SK-N-SH treated with all-trans-retinoic acid at 6 μM for 48 hours (cell line): ENCODE measurements around the gene TMEM107.

Experiments used
- ATAC-seq: fragments of 200-7000 bp; cut with Tn5 transposase; 3 replicates; pipeline ENCODE4 v1.9.1; 2020; ENCODE audit warnings: mild to moderate bottlenecking, moderate library complexity
- ARNTL ChIP-seq: fragments of 450-650 bp; formaldehyde crosslinking; IDR thresholded peaks from 2 replicates; pipeline ENCODE4 v1.5.0; 2020; ENCODE audit warnings: low read depth, mild to moderate bottlenecking, moderate library complexity, borderline replicate concordance
- BACH2 ChIP-seq: fragments of 250-450 bp; sonication (Bioruptor Pico); IDR thresholded peaks from 2 replicates; pipeline ENCODE4 v1.9.0; 2021; ENCODE audit warnings: mild to moderate bottlenecking, borderline replicate concordance
- CSDC2 ChIP-seq: fragments of 250-450 bp; sonication (Bioruptor Pico); IDR thresholded peaks from 2 replicates; pipeline ENCODE4 v1.5.0; 2020; ENCODE audit warnings: mild to moderate bottlenecking, moderate library complexity
- CSRNP3 ChIP-seq: fragments of 250-450 bp; sonication (Bioruptor Pico); IDR thresholded peaks from 2 replicates; pipeline ENCODE4 v1.5.1; 2021; ENCODE audit warnings: mild to moderate bottlenecking, moderate library complexity
- ESRRG ChIP-seq: fragments of 250-450 bp; sonication (Bioruptor Pico); IDR thresholded peaks from 2 replicates; pipeline ENCODE4 v1.6.1; 2021; ENCODE audit warnings: mild to moderate bottlenecking
- ISL1 ChIP-seq: fragments of 250-450 bp; sonication (Bioruptor Pico); IDR thresholded peaks from 2 replicates; pipeline ENCODE4 v2.1.2; 2022; ENCODE audit warnings: mild to moderate bottlenecking, moderate library complexity
- OSR1 ChIP-seq: fragments of 250-450 bp; sonication (Bioruptor Pico); IDR thresholded peaks from 2 replicates; pipeline ENCODE4 v1.8.0; 2022; ENCODE audit warnings: moderate library complexity, mild to moderate bottlenecking, inconsistent platforms
- PPARA ChIP-seq: fragments of 250-450 bp; sonication (Bioruptor Pico); IDR thresholded peaks from 2 replicates; pipeline ENCODE4 v1.5.0; 2020; ENCODE audit warnings: mild to moderate bottlenecking, borderline replicate concordance
- RARB ChIP-seq: fragments of 250-450 bp; sonication (Bioruptor Pico); IDR thresholded peaks from 2 replicates; pipeline ENCODE4 v1.8.0; 2021; ENCODE audit warnings: mild to moderate bottlenecking, moderate library complexity
- SNAI2 ChIP-seq: fragments of 250-450 bp; sonication (Bioruptor Pico); IDR thresholded peaks from 2 replicates; pipeline ENCODE4 v1.5.0; 2020; ENCODE audit warnings: mild to moderate bottlenecking, moderate library complexity
- TCF4 ChIP-seq: fragments of 250-450 bp; sonication (Bioruptor Pico); IDR thresholded peaks from 2 replicates; pipeline ENCODE4 v1.8.0; 2021; ENCODE audit warnings: mild to moderate bottlenecking, moderate library complexity, borderline replicate concordance
- TOX ChIP-seq: fragments of 250-450 bp; sonication (Bioruptor Pico); IDR thresholded peaks from 2 replicates; pipeline ENCODE4 v1.8.0; 2021; ENCODE audit warnings: mild to moderate bottlenecking, moderate library complexity, borderline replicate concordance
- TSHZ2 ChIP-seq: fragments of 250-450 bp; sonication (Bioruptor Pico); IDR thresholded peaks from 2 replicates; pipeline ENCODE4 v1.5.0; 2020; ENCODE audit warnings: mild to moderate bottlenecking, moderate library complexity
- ZC3H10 ChIP-seq: fragments of 250-450 bp; sonication (Bioruptor Pico); IDR thresholded peaks from 2 replicates; pipeline ENCODE4 v1.5.1; 2021; ENCODE audit warnings: mild to moderate bottlenecking, moderate library complexity
- ZFP30 ChIP-seq: fragments of 450-650 bp; formaldehyde crosslinking; IDR thresholded peaks from 2 replicates; pipeline ENCODE4 v1.5.0; 2022; ENCODE audit warnings: mild to moderate bottlenecking, moderate library complexity
- ZNF565 ChIP-seq: fragments of 450-650 bp; formaldehyde crosslinking; conservative IDR thresholded peaks from 2 replicates; pipeline ENCODE4 v1.5.0; 2020; ENCODE audit warnings: low read depth, mild to moderate bottlenecking, moderate library complexity
- TF ChIP-seq, protein P1 (sequence below): fragments of 250-450 bp; sonication (Bioruptor Pico); IDR thresholded peaks from 2 replicates; pipeline ENCODE4 v1.5.1; 2020; ENCODE audit warnings: low read depth, mild to moderate bottlenecking, moderate library complexity
- TF ChIP-seq, protein P2 (sequence below): fragments of 250-450 bp; sonication (Bioruptor Pico); IDR thresholded peaks from 2 replicates; pipeline ENCODE4 v1.8.0; 2021; ENCODE audit warnings: low read depth, mild to moderate bottlenecking, moderate library complexity, borderline replicate concordance
- TF ChIP-seq, protein P3 (sequence below): fragments of 250-450 bp; sonication (Bioruptor Pico); IDR thresholded peaks from 2 replicates; pipeline ENCODE4 v1.8.0; 2020; ENCODE audit warnings: mild to moderate bottlenecking, moderate library complexity, borderline replicate concordance

The TMEM107 gene

DNA sequence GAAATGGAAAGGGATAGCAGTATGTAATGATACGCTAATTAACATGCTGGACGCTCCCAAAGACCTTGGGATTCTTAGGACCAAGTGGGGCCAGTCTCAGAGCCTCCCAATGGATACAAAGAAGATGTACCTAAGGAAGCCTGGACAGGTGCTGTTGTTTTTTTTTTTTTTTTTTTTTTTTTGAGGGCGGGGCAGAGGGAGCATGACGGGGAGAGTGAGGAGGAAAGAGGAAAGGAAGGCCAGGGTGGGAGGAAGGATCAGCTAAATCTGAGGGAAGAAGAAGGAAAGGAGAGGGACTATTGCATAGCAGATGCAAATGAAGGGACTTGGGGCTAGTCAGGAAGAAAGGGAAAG lies 16.0 kb downstream of the TMEM107 start:
- TF ChIP-seq, protein P1, sequence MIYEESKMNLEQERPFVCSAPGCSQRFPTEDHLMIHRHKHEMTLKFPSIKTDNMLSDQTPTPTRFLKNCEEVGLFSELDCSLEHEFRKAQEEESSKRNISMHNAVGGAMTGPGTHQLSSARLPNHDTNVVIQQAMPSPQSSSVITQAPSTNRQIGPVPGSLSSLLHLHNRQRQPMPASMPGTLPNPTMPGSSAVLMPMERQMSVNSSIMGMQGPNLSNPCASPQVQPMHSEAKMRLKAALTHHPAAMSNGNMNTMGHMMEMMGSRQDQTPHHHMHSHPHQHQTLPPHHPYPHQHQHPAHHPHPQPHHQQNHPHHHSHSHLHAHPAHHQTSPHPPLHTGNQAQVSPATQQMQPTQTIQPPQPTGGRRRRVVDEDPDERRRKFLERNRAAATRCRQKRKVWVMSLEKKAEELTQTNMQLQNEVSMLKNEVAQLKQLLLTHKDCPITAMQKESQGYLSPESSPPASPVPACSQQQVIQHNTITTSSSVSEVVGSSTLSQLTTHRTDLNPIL (CRISPR knock-in tag) = no peak
- no peak for TF ChIP-seq RARB (CRISPR knock-in tag)
- no peak for TF ChIP-seq CSDC2
- no peak for TF ChIP-seq BACH2 (CRISPR knock-in tag)
- no peak for TF ChIP-seq PPARA (CRISPR knock-in tag)
- TF ChIP-seq ZFP30 = no peak
- no peak for TF ChIP-seq TCF4 (CRISPR knock-in tag)
- TF ChIP-seq TOX (CRISPR knock-in tag) = no peak
- no peak for TF ChIP-seq ZNF565 (CRISPR knock-in tag)
- no peak for TF ChIP-seq ZC3H10 (CRISPR knock-in tag)
- no peak for TF ChIP-seq SNAI2
- no peak for TF ChIP-seq ESRRG (CRISPR knock-in tag)
- TF ChIP-seq OSR1 (CRISPR knock-in tag) = no peak
- no peak for ATAC-seq

GRCh38 chr17:8159459-8160223 lies 16.5 kb downstream of the TMEM107 start:
- ATAC-seq = no peak
- no peak for TF ChIP-seq SNAI2
- TF ChIP-seq ARNTL (CRISPR knock-in tag) = no peak
- TF ChIP-seq TSHZ2 (CRISPR knock-in tag) = no peak
- no peak for TF ChIP-seq TOX (CRISPR knock-in tag)
- no peak for TF ChIP-seq RARB (CRISPR knock-in tag)
- TF ChIP-seq CSDC2 = no peak
- no peak for TF ChIP-seq OSR1 (CRISPR knock-in tag)
- TF ChIP-seq ZNF565 (CRISPR knock-in tag) = no peak
- TF ChIP-seq, protein P2, sequence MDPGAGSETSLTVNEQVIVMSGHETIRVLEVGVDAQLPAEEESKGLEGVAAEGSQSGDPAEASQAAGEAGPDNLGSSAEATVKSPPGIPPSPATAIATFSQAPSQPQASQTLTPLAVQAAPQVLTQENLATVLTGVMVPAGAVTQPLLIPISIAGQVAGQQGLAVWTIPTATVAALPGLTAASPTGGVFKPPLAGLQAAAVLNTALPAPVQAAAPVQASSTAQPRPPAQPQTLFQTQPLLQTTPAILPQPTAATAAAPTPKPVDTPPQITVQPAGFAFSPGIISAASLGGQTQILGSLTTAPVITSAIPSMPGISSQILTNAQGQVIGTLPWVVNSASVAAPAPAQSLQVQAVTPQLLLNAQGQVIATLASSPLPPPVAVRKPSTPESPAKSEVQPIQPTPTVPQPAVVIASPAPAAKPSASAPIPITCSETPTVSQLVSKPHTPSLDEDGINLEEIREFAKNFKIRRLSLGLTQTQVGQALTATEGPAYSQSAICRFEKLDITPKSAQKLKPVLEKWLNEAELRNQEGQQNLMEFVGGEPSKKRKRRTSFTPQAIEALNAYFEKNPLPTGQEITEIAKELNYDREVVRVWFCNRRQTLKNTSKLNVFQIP = no peak
- no peak for TF ChIP-seq PPARA (CRISPR knock-in tag)
- TF ChIP-seq, protein P1 (CRISPR knock-in tag) = no peak
- no peak for TF ChIP-seq ISL1

DNA sequence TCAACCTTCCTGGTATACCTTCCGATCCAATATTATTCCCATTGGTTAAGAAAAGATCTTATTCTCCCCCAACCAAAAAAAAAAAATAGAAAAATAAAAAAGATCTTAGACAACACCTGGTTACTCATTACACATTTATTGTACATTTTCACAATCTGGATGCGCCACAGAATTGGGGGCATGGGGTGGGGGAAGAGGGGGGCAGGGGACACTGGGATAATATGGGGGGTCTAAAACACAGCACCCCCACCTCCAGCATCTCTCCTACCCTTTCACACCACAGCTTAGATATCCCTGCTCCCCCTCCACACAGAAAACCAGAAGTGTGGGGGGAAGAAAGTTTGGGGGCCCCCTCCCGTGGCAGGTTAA lies 17.2 kb downstream of the TMEM107 start:
- TF ChIP-seq ISL1 (no peak), TSHZ2 (CRISPR knock-in tag) (no peak), ARNTL (CRISPR knock-in tag) (no peak), OSR1 (CRISPR knock-in tag) (no peak), RARB (CRISPR knock-in tag) (no peak), ZNF565 (CRISPR knock-in tag) (no peak), BACH2 (CRISPR knock-in tag) (no peak), CSRNP3 (CRISPR knock-in tag) (no peak), ZFP30 (no peak), SNAI2 (no peak)
- TF ChIP-seq, protein P3, sequence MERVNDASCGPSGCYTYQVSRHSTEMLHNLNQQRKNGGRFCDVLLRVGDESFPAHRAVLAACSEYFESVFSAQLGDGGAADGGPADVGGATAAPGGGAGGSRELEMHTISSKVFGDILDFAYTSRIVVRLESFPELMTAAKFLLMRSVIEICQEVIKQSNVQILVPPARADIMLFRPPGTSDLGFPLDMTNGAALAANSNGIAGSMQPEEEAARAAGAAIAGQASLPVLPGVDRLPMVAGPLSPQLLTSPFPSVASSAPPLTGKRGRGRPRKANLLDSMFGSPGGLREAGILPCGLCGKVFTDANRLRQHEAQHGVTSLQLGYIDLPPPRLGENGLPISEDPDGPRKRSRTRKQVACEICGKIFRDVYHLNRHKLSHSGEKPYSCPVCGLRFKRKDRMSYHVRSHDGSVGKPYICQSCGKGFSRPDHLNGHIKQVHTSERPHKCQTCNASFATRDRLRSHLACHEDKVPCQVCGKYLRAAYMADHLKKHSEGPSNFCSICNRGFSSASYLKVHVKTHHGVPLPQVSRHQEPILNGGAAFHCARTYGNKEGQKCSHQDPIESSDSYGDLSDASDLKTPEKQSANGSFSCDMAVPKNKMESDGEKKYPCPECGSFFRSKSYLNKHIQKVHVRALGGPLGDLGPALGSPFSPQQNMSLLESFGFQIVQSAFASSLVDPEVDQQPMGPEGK (CRISPR knock-in tag) = no peak
- TF ChIP-seq, protein P1 (CRISPR knock-in tag) = no peak
- TF ChIP-seq, all 23 proteins: peak for 0
- ATAC-seq = no peak
